GM19324 (cell line): ENCODE data around the gene UGT1A3.
"Not testable (repeated sequence)": the region's sequence is repeated elsewhere in the genome, so short reads cannot be mapped to it uniquely, and the experiment has no call there.

Experiments used
- ATAC-seq: cut with Tn5 transposase; IDR thresholded peaks from one replicate; pipeline ENCODE4 v1.9.1; 2021; ENCODE audit warnings: mild to moderate bottlenecking, moderate library complexity; ENCODE audit not compliant: unreplicated experiment, low FRiP score

UGT1A3 gene

DNA sequence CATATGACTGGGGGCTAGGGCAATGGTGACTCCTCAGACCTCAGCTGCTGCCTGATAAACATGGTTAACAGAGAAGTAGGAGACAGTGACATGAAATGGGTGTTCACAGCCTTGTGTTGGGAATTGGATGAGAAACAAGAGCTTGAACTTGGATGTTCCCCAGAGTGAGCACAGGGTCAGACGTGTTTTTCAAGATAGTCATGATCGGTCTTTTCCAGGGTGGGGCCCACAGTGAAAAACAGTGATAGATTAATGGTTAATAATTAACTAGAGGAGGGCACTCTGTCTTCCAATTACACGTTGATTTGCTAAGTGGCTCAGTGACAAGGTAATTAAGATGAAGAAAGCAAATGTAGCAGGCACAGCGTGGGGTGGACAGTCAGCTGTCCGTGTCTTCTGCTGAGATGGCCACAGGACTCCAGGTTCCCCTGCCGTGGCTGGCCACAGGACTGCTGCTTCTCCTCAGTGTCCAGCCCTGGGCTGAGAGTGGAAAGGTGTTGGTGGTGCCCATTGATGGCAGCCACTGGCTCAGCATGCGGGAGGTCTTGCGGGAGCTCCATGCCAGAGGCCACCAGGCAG lies at the start of gene UGT1A3:
TSS of gene UGT1A3 (plus strand) at position 320 of the 579 bp plus-strand sequence. CDS start at position 405, 85 bp downstream.
- no peak for ATAC-seq

DNA sequence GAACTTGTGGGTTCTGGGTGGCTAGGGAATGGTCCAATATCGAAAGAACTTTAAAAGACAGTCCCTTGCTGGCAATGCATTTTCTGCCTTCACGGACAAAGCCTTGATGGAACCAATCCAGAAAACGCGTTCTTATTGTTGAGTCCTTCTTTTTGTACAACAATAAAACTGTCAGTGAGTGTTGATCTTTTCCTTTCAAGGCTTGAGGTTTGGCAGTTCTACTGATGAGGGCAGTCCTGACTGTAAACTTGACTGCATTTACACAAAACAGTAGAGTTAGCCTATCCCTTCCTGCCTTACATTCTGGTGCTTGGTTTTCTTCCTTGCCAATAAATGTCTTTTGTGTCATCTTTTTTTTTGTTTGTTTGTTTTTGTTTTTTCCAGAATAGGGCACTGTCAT lies 49.6 kb upstream of the UGT1A3 start:
- no peak for ATAC-seq

GRCh38 chr2:233680361-233681045 lies 48.3 kb upstream of the UGT1A3 start:
- ATAC-seq, result no peak

- no peak for ATAC-seq
Observed at GRCh38 chr2:233681521-233682099, 47.2 kb upstream of the UGT1A3 start, which contains the start of gene UGT1A7. Gene UGT1A7 (plus strand): TSS chr2:233681901. CDS start chr2:233681938, 37 bp downstream.

- no peak for ATAC-seq
Observed at GRCh38 chr2:233684640-233685039, 44.2 kb upstream of the UGT1A3 start.

DNA sequence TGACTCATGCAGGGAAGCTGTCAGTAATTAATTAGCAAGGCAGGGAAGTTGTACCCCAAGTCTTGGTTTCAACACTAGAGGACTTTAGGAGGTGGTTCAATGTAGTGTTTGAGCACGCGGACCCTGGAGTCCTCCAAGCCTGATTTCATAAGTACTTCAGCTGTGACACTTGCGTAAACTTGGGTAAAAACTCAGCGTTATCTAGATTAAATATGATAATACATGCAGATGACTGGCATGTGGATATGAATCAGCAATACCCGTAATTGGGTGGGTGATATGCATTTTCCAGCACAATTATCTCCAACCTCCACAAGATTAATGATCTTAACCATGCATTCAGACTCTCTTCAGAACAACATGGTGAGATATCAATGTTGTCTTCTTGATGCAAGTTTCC lies 41.9 kb upstream of the UGT1A3 start:
- ATAC-seq, result no peak

- no peak for ATAC-seq
Observed at GRCh38 chr2:233688341-233688740, 40.5 kb upstream of the UGT1A3 start.

- no peak for ATAC-seq
Observed at GRCh38 chr2:233689031-233689430, 39.8 kb upstream of the UGT1A3 start.

DNA sequence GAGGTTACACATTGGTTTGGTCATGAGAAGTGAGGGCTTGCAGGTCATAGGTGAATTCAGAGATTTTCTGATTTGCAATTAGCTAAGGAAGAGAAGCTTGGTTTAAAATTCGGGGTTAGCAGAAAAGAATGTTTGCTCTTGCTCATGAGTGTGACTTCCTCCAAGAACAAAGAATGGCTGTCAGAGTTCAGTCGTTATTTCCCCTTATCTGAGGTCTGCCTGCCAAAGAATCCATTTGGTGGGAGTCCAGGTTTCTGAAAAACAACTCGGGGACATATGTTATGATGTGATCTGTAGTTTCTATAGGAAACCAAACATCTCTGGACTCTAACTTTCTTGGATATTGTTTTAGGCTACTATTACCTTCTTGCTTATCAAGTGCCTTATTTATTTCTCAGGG lies 39.3 kb upstream of the UGT1A3 start:
- ATAC-seq, result no peak

- ATAC-seq, result no peak
Observed at GRCh38 chr2:233690444-233690843, 38.4 kb upstream of the UGT1A3 start.

GRCh38 chr2:233691443-233692433 lies 37.1 kb upstream of the UGT1A3 start:
- no peak for ATAC-seq

DNA sequence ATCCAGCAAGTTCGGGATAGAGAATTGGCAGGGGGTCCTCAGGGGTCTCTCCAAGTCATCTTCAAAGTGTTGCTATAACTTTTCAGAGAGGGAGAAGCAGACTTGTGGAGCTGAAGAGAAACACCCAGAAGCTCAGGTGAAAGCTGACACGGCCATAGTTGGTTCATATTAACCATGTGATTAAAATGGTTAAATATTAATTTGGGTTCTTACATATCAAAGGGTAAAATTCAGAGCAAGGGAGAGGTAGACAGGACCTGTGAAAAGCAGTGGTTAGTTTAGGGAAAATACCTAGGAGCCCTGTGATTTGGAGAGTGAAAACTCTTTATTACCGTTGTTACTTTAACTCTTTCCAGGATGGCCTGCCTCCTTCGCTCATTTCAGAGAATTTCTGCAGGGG lies 36.2 kb upstream of the UGT1A3 start, which contains the start of gene UGT1A6:
TSS of gene UGT1A6 (plus strand) at position 243 of the 400 bp plus-strand sequence. CDS start at position 358, 115 bp downstream.
- no peak for ATAC-seq

DNA sequence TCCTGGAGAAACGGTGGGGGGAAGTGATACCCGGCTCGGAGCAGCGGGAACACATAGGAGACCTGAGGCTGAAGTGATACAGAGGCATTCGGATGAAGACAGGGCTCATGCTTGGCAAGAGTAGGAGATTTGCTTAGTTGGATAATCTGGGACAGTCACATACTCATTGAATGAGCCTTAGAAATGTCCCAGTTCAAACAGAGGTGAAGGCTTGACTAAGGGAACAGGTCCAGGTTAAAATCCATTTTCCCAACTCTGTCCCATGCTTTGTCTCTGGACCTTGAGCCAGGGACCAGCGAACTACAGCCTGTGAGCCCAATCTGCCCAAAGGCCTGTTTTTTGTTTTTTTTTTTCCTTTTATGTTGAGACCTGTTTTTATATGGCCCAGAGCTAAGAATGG lies 34.9 kb upstream of the UGT1A3 start:
- no peak for ATAC-seq

DNA sequence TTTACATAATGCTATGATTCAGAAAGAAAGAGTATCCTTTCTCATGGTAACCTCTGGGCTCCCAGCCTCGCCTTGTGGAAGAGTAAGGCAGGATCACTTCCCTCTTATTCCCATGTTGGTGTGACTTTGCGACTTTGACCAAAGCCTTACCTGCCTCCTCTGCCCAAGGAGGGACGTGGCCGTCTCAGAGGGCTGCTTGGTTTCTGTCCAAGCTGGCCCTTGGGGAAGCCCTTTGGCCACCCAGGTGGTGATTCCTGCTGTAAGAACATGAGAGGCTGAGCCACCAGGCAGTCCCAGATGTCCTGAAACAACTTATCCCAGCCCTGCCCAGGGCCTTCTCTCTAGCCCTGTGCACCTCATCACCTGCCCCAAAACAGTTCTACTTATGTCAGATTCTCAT lies 30.1 kb upstream of the UGT1A3 start:
- no peak for ATAC-seq

DNA sequence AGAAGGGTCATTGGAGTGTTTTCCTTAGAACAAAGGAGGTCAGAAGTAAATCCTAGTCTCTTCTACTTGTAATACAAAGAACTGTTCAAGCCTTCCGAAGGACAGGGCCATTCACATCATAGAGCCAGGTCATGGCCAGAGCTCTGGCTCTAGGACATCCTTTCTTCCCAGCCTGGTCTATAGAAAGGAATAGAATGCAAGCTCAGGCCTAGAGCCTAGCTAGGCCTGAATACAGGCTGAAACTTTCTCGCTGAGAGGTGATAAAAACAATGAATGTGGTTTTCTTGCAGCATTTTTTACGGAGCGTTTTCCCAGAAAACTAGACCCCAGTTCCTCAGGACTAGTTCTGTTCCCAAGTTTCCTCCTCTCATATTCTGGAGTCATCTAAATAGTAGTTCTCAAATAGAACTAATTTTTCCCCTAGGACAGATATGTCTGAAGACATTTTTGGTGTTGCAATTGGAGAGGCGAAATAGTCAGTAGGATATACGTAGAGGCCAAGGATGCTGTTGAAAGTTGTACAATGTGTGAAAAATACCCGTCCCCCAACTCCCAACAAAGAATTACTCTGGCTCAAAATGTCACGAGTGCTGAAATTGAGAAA lies 29.3 kb upstream of the UGT1A3 start:
- no peak for ATAC-seq

GRCh38 chr2:233700028-233700635 lies 28.7 kb upstream of the UGT1A3 start:
- no peak for ATAC-seq

- not testable (repeated sequence) for ATAC-seq
Observed at GRCh38 chr2:233700842-233701241, 28.0 kb upstream of the UGT1A3 start.

DNA sequence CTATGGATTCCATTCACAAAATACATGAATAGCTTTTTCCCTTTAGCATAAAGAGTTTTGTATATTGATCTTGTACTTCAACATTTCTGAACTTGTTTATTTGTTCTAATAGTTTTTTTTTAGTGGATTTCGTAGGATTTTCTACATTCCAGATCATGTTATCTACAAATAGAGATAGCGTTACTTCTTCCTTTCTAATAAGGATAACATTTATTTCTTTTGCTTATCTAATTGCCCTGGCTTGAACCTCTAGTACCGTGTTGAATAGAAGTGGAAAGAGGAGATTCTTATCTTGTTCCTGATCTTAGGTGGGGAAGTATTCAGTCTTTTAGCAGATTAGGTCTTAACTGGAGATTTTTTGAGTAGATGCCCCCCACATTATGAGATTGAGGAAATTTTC lies 26.6 kb upstream of the UGT1A3 start:
- no peak for ATAC-seq

DNA sequence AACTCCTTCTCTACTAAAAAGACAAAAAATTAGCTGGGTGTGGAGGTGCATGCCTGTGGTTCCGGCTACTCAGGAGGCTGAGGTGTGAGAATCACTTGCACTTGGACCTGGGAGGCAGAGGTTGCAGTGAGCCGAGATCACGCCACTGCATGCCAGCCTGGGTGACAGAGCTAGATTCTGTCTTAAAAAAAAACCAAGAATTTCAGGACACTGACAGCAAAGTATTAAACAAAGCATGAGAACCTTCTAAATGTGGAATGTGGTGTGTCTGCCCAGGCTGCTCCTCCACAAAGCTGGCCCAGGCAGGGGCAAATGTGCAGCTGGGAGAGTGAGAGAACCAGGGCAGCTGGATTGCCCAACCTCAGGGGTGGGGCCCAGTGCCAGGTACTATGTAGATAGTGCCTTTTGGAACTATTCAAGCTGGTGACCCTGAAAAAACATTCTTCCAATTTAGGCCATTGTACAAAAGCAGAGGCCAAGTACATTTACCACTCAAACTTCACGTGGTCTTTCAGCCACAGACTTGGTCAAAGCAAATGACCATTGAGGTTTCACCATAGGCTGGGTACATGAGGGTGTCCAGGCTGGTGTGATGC lies 22.8 kb upstream of the UGT1A3 start:
- ATAC-seq, result no peak
